GM19238 (cell line): Measurements from ENCODE around the gene PRR35.

Source experiments
- DNase-seq: peaks from one replicate; pipeline ENCODE4 v3.0.0; 2011; ENCODE audit warnings: low spot score; ENCODE audit not compliant: insufficient read length

PRR35 gene

DNA sequence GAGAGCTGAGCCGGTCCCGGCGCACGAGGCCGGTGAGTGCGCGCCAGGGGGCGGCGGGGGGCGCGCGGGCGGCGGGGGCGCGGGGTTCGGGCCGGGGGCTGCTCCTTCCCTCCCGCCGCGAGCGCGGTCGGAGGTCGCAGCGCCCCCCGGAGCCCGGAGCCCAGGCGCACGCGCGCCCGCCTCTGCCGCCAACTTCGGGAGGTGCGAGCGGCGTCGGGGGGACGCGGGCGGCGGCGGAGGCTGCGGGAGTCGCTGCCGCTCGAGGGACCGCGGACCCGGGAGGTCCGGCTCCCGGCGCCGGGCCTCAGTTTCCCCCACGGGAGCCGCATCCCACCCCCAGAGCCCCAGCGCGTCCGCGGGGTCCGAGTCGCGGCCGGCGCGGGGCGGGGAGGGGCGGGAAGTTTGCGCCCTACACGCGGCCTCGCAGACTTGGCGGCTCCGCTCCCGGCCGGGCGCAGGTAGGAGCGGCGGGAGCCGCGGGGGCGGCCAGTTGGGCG, at the start of gene PRR35:
Gene PRR35 (plus strand): TSS at position 191 of the 497 bp plus-strand sequence. CDS start 2,901 bp downstream, outside the sequence.
- DNase-seq, result no peak

DNA sequence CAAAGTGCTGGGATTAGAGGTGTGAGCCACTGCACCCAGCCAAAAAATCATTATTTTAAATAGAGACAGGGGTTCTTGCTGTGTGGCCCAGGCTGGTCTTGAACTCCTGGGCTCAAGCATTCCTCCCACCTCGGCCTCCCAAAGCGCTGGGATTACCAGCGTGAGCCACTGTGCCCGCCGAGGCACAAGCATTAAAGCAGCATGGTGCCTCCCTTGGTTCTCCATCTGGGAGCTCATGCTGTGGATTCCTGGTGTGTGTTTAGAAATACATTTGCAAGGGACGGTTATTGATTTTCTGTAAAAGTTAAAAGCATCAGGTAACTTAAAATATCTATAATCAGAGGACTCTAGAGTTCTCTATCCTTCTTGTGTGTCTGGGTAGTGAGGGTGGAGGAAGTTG, 47.4 kb upstream of the PRR35 start:
- DNase-seq, result no peak

- DNase-seq, result no peak
Observed at GRCh38 chr16:513950-514349, 46.2 kb upstream of the PRR35 start.

- DNase-seq, result no peak
Observed at GRCh38 chr16:515175-515938, 44.8 kb upstream of the PRR35 start.

- DNase-seq, result no peak
Observed at GRCh38 chr16:515939-516226, 44.3 kb upstream of the PRR35 start.

DNA sequence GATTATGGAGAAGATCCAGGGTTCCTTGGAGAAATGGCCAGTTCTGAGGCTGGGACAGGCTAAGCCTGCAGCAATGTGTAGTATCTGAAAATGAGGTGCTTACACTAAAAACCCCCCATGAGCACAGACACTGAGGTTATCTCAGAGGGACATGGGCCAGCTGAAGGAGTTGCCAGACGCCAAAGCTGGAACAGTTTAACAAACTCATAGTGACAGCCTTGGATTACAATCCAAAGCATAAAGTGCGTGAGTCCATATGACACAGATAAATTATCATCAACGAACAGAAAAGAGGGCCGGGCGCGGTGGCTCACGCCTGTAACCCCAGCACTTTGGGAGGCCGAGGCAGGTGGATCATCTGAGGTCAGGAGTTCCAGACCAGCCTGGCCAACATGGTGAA, 43.9 kb upstream of the PRR35 start:
- no peak for DNase-seq

DNA sequence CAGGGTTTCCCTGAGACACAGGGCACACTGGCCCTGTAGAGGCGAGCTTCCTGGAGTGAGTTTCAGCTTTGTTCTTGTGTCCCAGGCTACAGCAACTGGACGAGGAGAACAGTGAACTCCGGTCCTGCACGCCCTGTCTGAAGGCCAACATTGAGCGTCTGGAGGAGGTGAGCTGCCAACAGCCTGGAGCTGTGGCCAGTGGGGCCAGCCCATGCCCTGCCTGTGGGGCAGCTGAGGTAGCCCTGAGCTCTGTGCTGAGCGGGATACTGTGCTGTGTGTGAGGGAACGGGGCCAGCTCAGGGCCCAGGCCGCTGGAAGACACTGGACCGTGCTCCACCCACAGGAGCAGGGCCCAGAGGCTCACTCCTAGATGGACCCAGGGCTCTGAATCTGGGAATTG, 41.3 kb upstream of the PRR35 start:
- no peak for DNase-seq

DNA sequence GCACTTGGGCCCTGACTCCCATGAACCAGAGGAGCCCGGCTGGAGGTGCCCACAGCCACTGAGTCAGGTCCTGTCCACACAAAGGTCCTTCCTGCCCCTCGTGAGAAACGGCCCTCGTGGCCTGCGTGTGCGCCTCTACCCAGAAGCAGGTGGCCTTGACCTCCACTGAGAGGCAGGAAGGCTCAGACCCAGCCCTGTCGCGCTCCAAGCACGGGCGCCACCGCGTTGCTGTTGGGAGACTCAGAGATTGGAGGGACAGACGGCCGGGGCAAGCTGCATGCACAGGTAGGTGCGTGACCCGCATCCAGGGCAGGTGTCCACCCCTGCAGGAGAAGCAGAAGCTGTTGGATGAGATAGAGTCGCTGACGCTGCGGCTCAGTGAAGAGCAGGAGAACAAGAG, 40.8 kb upstream of the PRR35 start:
- DNase-seq, result no peak

DNA sequence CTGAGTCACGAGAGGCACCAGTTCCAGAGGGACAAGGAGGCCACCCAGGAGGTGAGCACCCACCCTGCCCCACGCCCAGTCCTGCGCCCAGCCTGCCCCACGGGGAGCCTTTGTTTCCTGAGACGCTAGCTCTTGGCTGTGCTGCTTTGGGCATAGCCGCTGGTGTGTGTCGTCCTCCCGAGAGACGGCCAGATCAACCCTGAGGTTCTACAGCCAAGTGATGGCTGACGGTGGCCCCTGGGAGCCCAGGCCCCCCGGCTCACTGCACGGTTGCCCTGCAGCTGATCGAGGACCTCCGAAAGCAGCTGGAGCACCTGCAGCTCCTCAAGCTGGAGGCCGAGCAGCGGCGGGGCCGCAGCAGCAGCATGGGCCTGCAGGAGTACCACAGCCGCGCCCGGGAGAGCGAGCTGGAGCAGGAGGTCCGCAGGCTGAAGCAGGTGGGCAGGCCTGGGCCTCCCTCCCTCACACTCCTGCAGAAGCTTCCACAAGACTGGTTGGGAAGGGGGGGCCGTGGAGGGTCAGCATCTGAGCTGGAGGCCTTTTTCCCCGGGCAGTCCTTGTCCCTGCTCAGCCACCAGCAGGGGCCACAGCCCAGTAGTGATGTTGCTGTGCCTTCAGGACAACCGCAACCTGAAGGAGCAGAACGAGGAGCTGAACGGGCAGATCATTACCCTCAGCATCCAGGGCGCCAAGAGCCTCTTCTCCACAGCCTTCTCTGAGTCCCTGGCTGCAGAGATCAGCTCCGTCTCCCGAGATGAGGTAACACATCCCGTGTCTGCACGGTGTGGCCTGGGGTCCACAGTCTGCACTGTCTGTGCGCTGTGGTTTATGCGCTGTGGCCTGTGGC, 40.1 kb upstream of the PRR35 start:
- DNase-seq, result no peak

DNA sequence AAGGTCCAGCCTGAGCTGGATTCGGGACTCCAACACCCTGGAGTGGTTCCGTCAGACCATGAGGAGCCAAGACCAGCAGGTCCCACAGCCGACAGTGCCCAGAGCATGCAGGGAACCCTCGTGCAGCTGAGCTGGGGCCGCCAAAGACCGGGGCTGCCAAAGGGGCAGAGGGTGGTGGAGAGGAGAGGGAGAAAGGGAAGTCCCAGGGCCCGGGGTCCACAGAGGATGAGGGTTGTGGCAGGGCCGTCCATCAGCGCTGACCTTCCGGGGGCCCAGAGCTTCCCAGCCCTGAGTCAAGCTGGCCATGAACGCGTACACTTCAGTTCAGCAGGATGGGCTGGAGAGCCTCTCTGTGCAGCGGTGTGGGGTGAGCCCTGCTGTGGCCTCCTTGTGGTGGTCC, 39.3 kb upstream of the PRR35 start:
- DNase-seq, result no peak

GRCh38 chr16:521381-522210, 38.6 kb upstream of the PRR35 start:
- no peak for DNase-seq

- DNase-seq, result no peak
Observed at GRCh38 chr16:522320-523096, 37.7 kb upstream of the PRR35 start.

- no peak for DNase-seq
Observed at GRCh38 chr16:523097-523741, 37.0 kb upstream of the PRR35 start.

- DNase-seq, result no peak
Observed at GRCh38 chr16:524274-525040, 35.7 kb upstream of the PRR35 start.

DNA sequence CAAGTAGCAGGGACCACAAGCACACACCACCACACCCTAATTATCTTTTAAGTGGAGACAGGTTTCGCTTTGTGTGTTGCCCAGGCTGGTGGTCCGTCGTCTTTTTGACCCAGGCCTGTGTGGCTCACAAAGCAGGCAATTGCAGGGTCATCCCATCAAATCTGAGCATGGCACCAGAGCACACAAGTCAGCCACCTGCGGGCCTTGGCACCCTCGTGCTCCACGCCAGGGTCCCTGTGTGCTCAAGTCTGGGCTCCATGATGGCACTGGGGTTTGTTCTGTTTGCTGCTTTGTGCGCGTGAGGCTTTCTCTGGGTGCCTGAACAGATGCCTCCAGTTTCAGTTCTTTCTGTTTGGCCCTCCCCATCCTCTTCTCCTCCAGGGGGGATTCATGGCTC, 35.1 kb upstream of the PRR35 start:
- DNase-seq, result no peak

- DNase-seq, result peak; percentile 54
Observed at GRCh38 chr16:525520-526180, 34.5 kb upstream of the PRR35 start.

- DNase-seq, result no peak
Observed at GRCh38 chr16:526181-527014, 33.8 kb upstream of the PRR35 start.
